Stomach (tissue), 9 donors: Measurements from ENCODE around the gene THADA. TPM values are rescaled to one million over a fixed set of nuclear protein-coding genes. Genes with fewer than 3 reads are reported as not detected.

Experiments
- DNase-seq, 2 donors: peaks; one replicate each; pipeline versions ENCODE4 v3.0.0 to v3.0.0-alpha.2; 2013 to 2019
- H3K27ac ChIP-seq, 5 donors: fragments of 200-600 bp in 4 of 5; sonication (generic) in 4 of 5; one replicate each; pipeline ENCODE4 v1.5.1; 2013 to 2019; ENCODE audit warnings: mild to moderate bottlenecking in 1 of 5, moderate library complexity in 1 of 5
- H3K27me3 ChIP-seq, 3 donors: fragments of 200-600 bp; sonication (generic); one replicate each; pipeline ENCODE4 v1.5.1; 2017 to 2019; ENCODE audit warnings: mixed run types in 1 of 3
- H3K36me3 ChIP-seq, 4 donors: fragments of 200-600 bp; sonication (generic); 1 replicate in 3 of 4; 2 replicates in 1 of 4; pipeline ENCODE4 v1.5.1; 2016 to 2019
- H3K4me1 ChIP-seq, 4 donors: fragments of 200-600 bp; sonication (generic); one replicate each; pipeline ENCODE4 v1.5.1; 2016 to 2019
- H3K4me3 ChIP-seq, 4 donors: fragments of 200-600 bp; sonication (generic) in 3 of 4; one replicate each; pipeline ENCODE4 v1.5.1; 2016 to 2019; ENCODE audit warnings: mild to moderate bottlenecking in 1 of 4
- H3K9me3 ChIP-seq, 4 donors: fragments of 200-600 bp; sonication (generic); one replicate each; pipeline ENCODE4 v1.5.1; 2016 to 2019
- EP300 ChIP-seq: sonication (generic); formaldehyde crosslinking; IDR thresholded peaks from one replicate; pipeline ENCODE4 v1.6.1; 2017; ENCODE audit warnings: antibody characterized with exemption
- POLR2A ChIP-seq, 4 donors: fragments of 450-650 bp; IDR thresholded peaks; one replicate each; pipeline ENCODE4 v1.6.1; 2016; ENCODE audit warnings: antibody characterized with exemption in 4 of 4, control low read depth in 2 of 4, mild to moderate bottlenecking in 1 of 4, moderate library complexity in 1 of 4
- POLR2AphosphoS5 ChIP-seq, 3 donors: sonication (generic); formaldehyde crosslinking; IDR thresholded peaks; one replicate each; pipeline ENCODE4 v1.6.1; 2016; ENCODE audit warnings: antibody characterized with exemption in 3 of 3
- WGBS, 5 donors: extraction: QIAGEN DNeasy Blood & Tissue Kit in 3 of 5; methylation state at CpG; one replicate each; pipeline versions ENCODE4 v1.1.5 to v1.1.7; 2013 to 2018; 5-methylcytosine and 5-hydroxymethylcytosine counted together
- intact Hi-C: fragments of 100-400 bp; cut with DNase I; formaldehyde crosslinking; loops from one replicate; pipeline ENCODE4 v1.15.1; 2023; ENCODE audit warnings: low total_unique reads
- polyA plus RNA-seq, 3 donors: library from polyadenylated mRNA; stranded (reverse); fragments of 200-250 nt; gene quantifications; one replicate each; pipeline ENCODE4 v1.2.3, GENCODE V29; 2013
- total RNA-seq, 5 donors: library from RNA; depleted of rRNA; stranded (reverse); fragments of >200 nt; gene quantifications; one replicate each; pipeline versions ENCODE4 v1.1.0 to v1.2.3, GENCODE V29; 2014 to 2016
- TF ChIP-seq, protein P1 (sequence below), 7 experiments: fragments of 450-650 bp in 4 of 7; fragments of 200-600 bp in 3 of 7; sonication (generic) in 3 of 7; IDR thresholded peaks; one replicate each; pipeline ENCODE4 v1.5.1; 2016 to 2019; ENCODE audit warnings: antibody characterized with exemption in 7 of 7, control low read depth in 2 of 7, mild to moderate bottlenecking in 1 of 7
- donor health status: healthy with polysubstance abuse.
- donor health status: Bipolar disorder and iron deficiency.
- donor health status: healthy.

The THADA gene
- total and polyA plus RNA-seq, 8 donors, result 8.0 to 109 (median 31.9) TPM

DNA sequence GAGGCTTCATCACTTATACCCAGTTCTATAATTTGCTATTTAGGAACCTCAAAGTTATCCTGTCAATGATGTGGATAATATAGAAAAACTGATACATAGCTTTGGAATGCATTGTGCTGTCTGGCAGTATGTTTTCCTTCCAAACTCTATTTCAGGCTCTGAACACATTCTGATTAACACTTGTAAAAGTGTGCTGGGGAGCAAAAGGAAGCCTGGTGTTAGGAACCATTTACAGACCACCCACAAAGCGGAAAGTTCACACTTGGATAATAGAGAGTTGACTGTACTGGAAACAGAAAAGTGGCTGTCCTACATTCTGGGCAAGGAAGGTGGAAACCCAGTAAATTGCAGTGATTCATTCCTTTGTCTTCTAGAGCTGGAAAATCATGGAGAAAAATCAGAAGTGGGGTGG is 254.9 kb downstream of the THADA start:
- no peaks in the 10 kb centered on the region for H3K9me3 ChIP-seq
- TF ChIP-seq POLR2A (IDR thresholded peaks at IDR 0.05), result no peak
- TF ChIP-seq POLR2AphosphoS5 (IDR thresholded peaks at IDR 0.05), result no peak
- no peak for TF ChIP-seq EP300
- TF ChIP-seq, protein P1, sequence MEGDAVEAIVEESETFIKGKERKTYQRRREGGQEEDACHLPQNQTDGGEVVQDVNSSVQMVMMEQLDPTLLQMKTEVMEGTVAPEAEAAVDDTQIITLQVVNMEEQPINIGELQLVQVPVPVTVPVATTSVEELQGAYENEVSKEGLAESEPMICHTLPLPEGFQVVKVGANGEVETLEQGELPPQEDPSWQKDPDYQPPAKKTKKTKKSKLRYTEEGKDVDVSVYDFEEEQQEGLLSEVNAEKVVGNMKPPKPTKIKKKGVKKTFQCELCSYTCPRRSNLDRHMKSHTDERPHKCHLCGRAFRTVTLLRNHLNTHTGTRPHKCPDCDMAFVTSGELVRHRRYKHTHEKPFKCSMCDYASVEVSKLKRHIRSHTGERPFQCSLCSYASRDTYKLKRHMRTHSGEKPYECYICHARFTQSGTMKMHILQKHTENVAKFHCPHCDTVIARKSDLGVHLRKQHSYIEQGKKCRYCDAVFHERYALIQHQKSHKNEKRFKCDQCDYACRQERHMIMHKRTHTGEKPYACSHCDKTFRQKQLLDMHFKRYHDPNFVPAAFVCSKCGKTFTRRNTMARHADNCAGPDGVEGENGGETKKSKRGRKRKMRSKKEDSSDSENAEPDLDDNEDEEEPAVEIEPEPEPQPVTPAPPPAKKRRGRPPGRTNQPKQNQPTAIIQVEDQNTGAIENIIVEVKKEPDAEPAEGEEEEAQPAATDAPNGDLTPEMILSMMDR (IDR thresholded peaks at IDR 0.05), result no peak
- peak in 1 of 2 donors; percentile 68 for DNase-seq
- 64 to 96% (median 79%) methylated on average over 1 of the region's 1 CpG for WGBS, 5 donors
- peaks cover 28 to 59% (median 52%) of the 10 kb centered on the region in 4 donors for H3K4me1 ChIP-seq
- peaks cover 0 to 8% (median 4%) of the 10 kb centered on the region in 4 donors for H3K36me3 ChIP-seq
- H3K27ac ChIP-seq, result peak overlapping the region; percentile 44 to 81 (median 71)
- intact Hi-C loops, result no loop called here
- H3K4me3 ChIP-seq, result no peak overlapping the region
- H3K27me3 ChIP-seq, result no peaks in the 10 kb centered on the region

DNA sequence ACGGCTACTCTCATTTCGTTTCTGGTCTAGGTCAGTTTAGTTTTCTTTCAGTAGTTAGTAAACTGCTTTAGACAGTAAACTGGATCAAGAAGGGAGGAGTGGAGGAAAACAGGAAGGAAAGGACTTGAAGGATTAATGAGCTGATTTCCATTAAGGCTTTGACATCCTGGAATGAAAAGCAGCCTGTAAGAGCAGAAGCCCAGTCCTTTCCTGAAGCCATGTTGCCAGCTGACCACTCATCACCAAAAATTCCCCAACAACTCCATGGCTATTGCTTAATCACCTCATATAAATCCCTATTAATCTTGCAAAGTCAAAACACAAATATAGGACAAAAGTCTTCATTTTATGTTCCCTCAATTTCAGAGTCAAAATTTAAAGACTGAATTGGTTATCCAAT is 255.8 kb downstream of the THADA start:
- Histone ChIP-seq H3K36me3 (peaks cover 0 to 8% (median 4%) of the 10 kb centered on the region in 4 donors), H3K27ac (peak overlapping the region in 4 of 5 donors; percentile 44 to 81 (median 71)), H3K27me3 (no peaks in the 10 kb centered on the region), H3K4me3 (no peak overlapping the region), H3K9me3 (no peaks in the 10 kb centered on the region), H3K4me1 (peaks cover 19 to 50% (median 43%) of the 10 kb centered on the region in 4 donors)
- no peak for TF ChIP-seq POLR2A (IDR thresholded peaks at IDR 0.05)
- no peak for TF ChIP-seq EP300
- peak; percentile 23 to 64 (median 25) for TF ChIP-seq POLR2AphosphoS5 (IDR thresholded peaks at IDR 0.05)
- intact Hi-C loops, result no loop called here
- WGBS, 5 donors, result 72 to 89% (median 84%) methylated on average over 2 of the region's 2 CpGs
- DNase-seq, result no peak

DNA sequence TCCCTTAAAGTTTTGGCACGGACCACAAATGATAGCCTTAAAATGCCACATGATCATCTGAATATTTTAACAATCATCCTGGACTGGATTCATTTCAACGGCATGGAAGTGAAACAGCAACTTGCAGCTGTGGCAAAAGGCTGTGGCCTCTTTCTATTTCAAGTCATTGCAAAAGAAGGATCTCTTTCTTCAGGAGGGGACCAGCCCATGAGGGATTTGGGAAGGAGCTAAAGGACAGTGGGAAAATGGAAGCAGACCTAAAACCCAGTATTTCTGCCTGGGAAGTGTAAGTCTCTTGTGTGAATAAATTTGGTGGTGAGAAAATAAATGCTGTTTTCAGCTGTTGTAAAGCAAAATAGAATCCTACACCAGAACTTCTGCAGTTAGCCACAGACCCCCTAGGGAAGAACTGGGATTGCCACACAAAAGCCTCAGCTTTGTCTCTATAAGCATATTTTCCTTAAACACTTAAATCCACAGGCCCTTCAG is 262.1 kb downstream of the THADA start:
- DNase-seq, result no peak

DNA sequence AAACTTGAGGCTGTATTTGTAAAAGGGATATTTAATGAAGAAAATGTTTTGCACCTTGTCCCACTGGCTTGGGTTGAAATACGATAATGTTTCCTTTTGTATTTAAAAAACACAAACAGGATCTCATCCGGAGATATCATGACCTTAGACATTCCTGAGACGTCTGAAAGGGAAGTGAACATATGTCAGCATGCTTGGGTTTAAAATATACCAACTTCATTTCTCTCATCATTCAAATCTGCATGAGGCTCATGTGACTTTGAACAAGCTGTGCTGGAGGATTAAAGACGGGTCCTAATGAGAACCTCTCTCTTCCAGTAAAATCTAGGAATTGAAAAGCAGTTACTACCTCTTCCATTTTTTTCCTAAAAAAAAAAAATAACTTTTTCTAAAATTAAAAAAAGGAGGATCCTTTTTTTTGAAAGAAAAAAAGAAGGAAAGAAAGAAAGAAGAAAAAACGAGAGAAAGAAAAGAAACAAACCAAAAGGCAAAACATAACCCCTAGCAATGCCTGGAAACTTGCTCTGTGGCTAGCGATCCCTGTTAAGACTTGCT is 262.7 kb downstream of the THADA start:
- 46 to 68% (median 61%) methylated on average over 6 of the region's 6 CpGs for WGBS, 5 donors
- TF ChIP-seq EP300 (no peak), POLR2A (IDR thresholded peaks at IDR 0.05) (no peak)
- TF ChIP-seq, protein P1 (IDR thresholded peaks at IDR 0.05), result no peak
- no peaks in the 10 kb centered on the region for H3K36me3 ChIP-seq
- peak overlapping the region in 4 of 5 donors; percentile 24 to 67 (median 53) for H3K27ac ChIP-seq
- H3K27me3 ChIP-seq, result no peaks in the 10 kb centered on the region
- H3K4me3 ChIP-seq, result no peak overlapping the region
- DNase-seq, result no peak
- intact Hi-C loops, result no loop called here
- no peaks in the 10 kb centered on the region for H3K9me3 ChIP-seq
- peaks cover 6 to 57% (median 27%) of the 10 kb centered on the region in 4 donors for H3K4me1 ChIP-seq

More for the DNA sequence above, 262.1 kb downstream of the THADA start:
- Histone ChIP-seq H3K4me3 (no peak overlapping the region), H3K27me3 (no peaks in the 10 kb centered on the region), H3K27ac (peak overlapping the region in 4 of 5 donors; percentile 24 to 67 (median 53)), H3K9me3 (no peaks in the 10 kb centered on the region), H3K36me3 (no peaks in the 10 kb centered on the region), H3K4me1 (peaks cover 6 to 52% (median 25%) of the 10 kb centered on the region in 4 donors)
- 36 to 65% (median 47%) methylated on average over 2 of the region's 2 CpGs for WGBS, 5 donors
- TF ChIP-seq EP300 (no peak), POLR2A (IDR thresholded peaks at IDR 0.05) (no peak), POLR2AphosphoS5 (IDR thresholded peaks at IDR 0.05) (no peak)
- TF ChIP-seq, protein P1 (IDR thresholded peaks at IDR 0.05), result no peak
- intact Hi-C loops, result no loop called here

DNA sequence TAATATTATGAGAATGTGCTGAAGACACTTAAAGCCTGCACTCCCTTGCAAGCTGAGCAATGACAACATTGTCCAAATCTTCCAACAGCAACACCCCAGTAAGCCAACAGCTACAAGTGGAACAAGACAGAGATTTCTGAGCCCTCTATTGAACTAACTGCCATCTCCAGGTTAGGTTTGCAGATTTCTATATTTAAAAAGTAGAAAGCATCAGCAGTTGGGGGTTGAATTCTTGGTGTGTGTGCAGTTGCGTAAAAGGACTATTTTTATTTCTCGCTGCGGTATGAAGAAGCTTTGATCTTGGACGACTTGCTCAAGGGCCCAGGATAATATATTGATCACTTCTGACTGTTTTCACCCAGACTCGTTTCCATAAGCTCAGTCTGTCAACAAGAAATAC is 263.2 kb downstream of the THADA start:
- TF ChIP-seq, protein P1 (IDR thresholded peaks at IDR 0.05), result no peak
- TF ChIP-seq POLR2AphosphoS5 (IDR thresholded peaks at IDR 0.05), result no peak
- TF ChIP-seq POLR2A (IDR thresholded peaks at IDR 0.05), result no peak
- no peak for TF ChIP-seq EP300
- H3K36me3 ChIP-seq, result no peaks in the 10 kb centered on the region
- H3K4me3 ChIP-seq, result no peak overlapping the region
- WGBS, 5 donors, result 63 to 82% (median 76%) methylated on average over 5 of the region's 5 CpGs
- DNase-seq, result no peak
- peaks cover 6 to 60% (median 28%) of the 10 kb centered on the region in 4 donors for H3K4me1 ChIP-seq
- intact Hi-C loops, result no loop called here
- no peaks in the 10 kb centered on the region for H3K9me3 ChIP-seq
- H3K27ac ChIP-seq, result peak overlapping the region in 4 of 5 donors; percentile 24 to 67 (median 53)
- no peaks in the 10 kb centered on the region for H3K27me3 ChIP-seq
